Dendritic cell treated with granulocyte-macrophage colony-stimulating factor and Interleukin-4, amounts not matched to agents 40 ng/mL and 50 ng/mL, for 4 days (primary cell): ENCODE data around the gene LRRN2.

ENCODE experiments used
- H3K27ac Mint-ChIP-seq: one replicate; pipeline ENCODE4 v1.8.0; 2022; ENCODE audit warnings: mild to moderate bottlenecking, mixed read lengths
- H3K27me3 Mint-ChIP-seq: one replicate; pipeline ENCODE4 v1.8.0; 2022; ENCODE audit warnings: mild to moderate bottlenecking, mixed read lengths
- H3K36me3 Mint-ChIP-seq: one replicate; pipeline ENCODE4 v1.8.0; 2022; ENCODE audit warnings: low read depth, mixed read lengths
- H3K4me1 Mint-ChIP-seq: one replicate; pipeline ENCODE4 v1.8.0; 2022; ENCODE audit warnings: low read depth, mixed read lengths
- H3K4me3 Mint-ChIP-seq: one replicate; pipeline ENCODE4 v1.8.0; 2022; ENCODE audit warnings: mild to moderate bottlenecking, moderate library complexity, mixed read lengths
- H3K9me3 Mint-ChIP-seq: one replicate; pipeline ENCODE4 v1.8.0; 2022; ENCODE audit warnings: mixed read lengths
- intact Hi-C: fragments of 100-400 bp; cut with micrococcal nuclease; formaldehyde crosslinking; loops from one replicate; pipeline ENCODE4 v1.15.0; 2022

LRRN2 gene

DNA sequence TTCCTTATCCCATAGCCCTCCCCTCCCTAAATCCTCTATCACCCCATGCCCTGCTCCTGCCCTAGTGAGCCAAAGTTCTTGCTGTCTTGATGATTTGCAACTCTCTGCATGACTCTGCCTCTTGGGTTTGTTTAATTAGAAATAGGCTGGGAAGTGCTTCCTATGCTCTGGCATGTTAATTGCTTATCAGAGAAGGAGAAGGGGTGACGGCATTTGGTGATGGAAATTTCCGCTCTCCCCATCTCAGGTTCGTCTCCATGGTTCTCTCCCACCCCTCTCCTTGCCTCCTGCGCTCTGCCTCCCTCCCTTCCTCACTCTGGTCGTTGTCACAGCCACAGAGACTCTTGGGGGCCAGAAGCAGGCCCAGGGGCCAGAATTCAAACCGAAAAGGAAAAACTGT lies 68.9 kb downstream of the LRRN2 start:
- Mint-ChIP-seq H3K4me1 (no peaks in the 10 kb centered on the region), H3K9me3 (no peaks in the 10 kb centered on the region), H3K4me3 (no peak overlapping the region), H3K27me3 (peaks cover 2% of the 10 kb centered on the region), H3K27ac (no peak overlapping the region), H3K36me3 (no peaks in the 10 kb centered on the region)
- intact Hi-C loops: no loop called here

DNA sequence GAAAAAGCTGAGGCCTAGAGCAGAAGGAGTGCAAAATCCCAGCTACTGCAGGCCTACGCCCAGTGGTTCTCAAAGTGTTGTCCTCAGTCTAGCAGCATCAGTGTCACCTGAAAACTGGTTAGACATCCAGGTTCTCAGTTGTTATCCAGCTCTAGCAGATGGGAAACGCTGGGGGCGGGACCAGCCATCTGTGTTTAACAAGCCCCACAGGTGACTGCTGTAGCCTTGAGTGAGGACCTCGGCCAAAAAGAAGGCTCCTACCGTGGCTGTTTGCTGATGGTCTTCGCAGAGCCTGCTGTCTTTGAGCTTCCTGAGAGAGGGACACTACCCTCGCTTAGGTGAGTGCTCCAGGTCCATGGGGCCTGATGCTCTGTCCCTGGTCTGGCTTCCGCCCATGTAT lies 69.7 kb downstream of the LRRN2 start:
- peaks cover 2% of the 10 kb centered on the region for H3K27me3 Mint-ChIP-seq
- no peaks in the 10 kb centered on the region for H3K9me3 Mint-ChIP-seq
- intact Hi-C loops: no loop called here
- no peaks in the 10 kb centered on the region for H3K4me1 Mint-ChIP-seq
- H3K4me3 Mint-ChIP-seq: no peak overlapping the region
- no peaks in the 10 kb centered on the region for H3K36me3 Mint-ChIP-seq
- H3K27ac Mint-ChIP-seq: no peak overlapping the region

GRCh38 chr1:204613636-204614035 lies 71.9 kb downstream of the LRRN2 start:
- Mint-ChIP-seq H3K4me1 (no peaks in the 10 kb centered on the region), H3K27ac (no peak overlapping the region), H3K4me3 (no peak overlapping the region), H3K36me3 (no peaks in the 10 kb centered on the region), H3K9me3 (no peaks in the 10 kb centered on the region), H3K27me3 (peaks cover 5% of the 10 kb centered on the region)
- intact Hi-C loops: no loop called here

- no peak overlapping the region for H3K4me3 Mint-ChIP-seq
- H3K4me1 Mint-ChIP-seq: no peaks in the 10 kb centered on the region
- no peaks in the 10 kb centered on the region for H3K9me3 Mint-ChIP-seq
- no peak overlapping the region for H3K27ac Mint-ChIP-seq
- H3K27me3 Mint-ChIP-seq: peaks cover 13% of the 10 kb centered on the region
- intact Hi-C loops: no loop called here
- no peaks in the 10 kb centered on the region for H3K36me3 Mint-ChIP-seq
Observed at GRCh38 chr1:204612326-204612725, 73.2 kb downstream of the LRRN2 start.

DNA sequence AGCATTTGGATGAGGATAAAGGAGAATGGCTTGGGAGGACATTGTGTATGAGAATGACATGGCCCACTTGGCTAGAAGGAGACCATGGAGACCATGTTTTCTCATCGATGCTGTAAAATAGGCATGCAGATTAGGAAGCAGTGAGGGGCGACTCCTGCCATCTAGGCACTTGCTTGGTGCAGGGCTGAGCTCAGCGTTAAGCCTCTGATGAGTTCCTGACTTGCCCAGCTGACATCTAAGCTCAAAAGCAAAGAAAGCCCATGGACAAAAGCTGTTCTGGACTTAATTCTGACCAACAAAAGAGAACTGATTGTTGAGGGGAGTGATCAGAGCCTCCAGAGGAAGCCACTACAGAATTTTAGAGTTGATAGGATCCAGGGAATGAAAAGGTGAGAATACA lies 74.5 kb downstream of the LRRN2 start:
- Mint-ChIP-seq H3K36me3 (no peaks in the 10 kb centered on the region), H3K4me1 (no peaks in the 10 kb centered on the region), H3K27me3 (peaks cover 16% of the 10 kb centered on the region), H3K27ac (no peak overlapping the region), H3K9me3 (no peaks in the 10 kb centered on the region), H3K4me3 (no peak overlapping the region)
- intact Hi-C loops: no loop called here

DNA sequence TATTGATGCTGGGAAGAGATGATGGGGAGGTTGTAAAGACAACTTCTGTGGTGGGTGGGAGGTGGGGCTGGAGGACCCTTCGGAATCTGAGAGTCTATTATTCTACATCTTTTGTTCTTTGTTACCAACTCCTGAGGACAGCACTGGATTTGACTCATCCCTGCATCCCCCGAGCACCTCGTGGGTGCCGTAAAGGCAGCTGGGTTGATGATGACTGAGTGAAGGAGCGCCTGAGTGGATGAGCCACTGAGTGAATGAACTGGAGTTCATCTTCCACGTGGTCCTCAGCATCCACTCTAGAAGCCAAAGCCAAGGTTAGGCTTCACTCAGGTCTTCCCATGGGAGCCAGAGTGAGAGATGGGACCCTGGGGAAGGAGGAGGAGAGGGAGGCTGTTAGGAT lies 77.6 kb downstream of the LRRN2 start:
- Mint-ChIP-seq H3K4me1 (no peaks in the 10 kb centered on the region), H3K4me3 (no peak overlapping the region), H3K36me3 (no peaks in the 10 kb centered on the region), H3K9me3 (no peaks in the 10 kb centered on the region), H3K27ac (no peak overlapping the region), H3K27me3 (peaks cover 15% of the 10 kb centered on the region)
- intact Hi-C loops: no loop called here

- H3K27me3 Mint-ChIP-seq: peaks cover 15% of the 10 kb centered on the region
- H3K4me1 Mint-ChIP-seq: no peaks in the 10 kb centered on the region
- no peak overlapping the region for H3K27ac Mint-ChIP-seq
- intact Hi-C loops: no loop called here
- H3K4me3 Mint-ChIP-seq: no peak overlapping the region
- no peaks in the 10 kb centered on the region for H3K36me3 Mint-ChIP-seq
- no peaks in the 10 kb centered on the region for H3K9me3 Mint-ChIP-seq
Observed at GRCh38 chr1:204605791-204606190, 79.7 kb downstream of the LRRN2 start.

DNA sequence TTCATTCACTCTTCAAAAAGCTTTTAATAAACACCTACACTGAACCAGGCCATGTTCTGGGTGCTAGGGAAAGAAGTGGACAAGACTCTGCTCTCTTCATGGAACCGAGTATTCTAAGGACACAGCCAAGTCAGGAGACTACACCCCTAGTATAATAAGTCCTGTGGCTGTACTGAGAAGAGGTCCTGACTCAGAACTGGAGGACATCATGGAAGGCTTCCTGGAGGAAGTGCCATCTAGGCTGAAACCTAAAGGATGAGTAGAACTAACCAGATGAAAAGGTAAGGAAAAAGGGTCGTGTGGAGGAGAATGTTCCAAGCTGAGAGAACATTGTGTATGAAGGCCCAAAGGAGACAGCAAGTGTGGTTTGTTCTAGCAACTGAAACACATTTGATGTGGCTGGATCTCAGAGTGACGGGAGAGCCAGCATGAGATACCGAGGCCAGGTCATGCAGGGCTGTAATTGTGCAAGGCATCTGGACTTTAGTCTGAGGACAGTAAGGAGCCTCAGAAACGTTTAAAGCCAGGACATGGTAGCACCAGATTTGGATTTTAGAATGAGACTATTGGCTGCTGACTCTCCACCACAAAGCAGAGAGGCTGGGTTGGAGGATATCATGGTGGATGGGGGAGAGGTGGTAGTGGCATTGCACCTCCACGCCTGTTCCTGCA lies 82.5 kb downstream of the LRRN2 start:
- H3K27me3 Mint-ChIP-seq: peaks cover 11% of the 10 kb centered on the region
- peaks cover 4% of the 10 kb centered on the region for H3K4me1 Mint-ChIP-seq
- no peaks in the 10 kb centered on the region for H3K9me3 Mint-ChIP-seq
- intact Hi-C loops: no loop called here
- no peak overlapping the region for H3K27ac Mint-ChIP-seq
- H3K4me3 Mint-ChIP-seq: no peak overlapping the region
- H3K36me3 Mint-ChIP-seq: no peaks in the 10 kb centered on the region

GRCh38 chr1:204602111-204602579 lies 83.4 kb downstream of the LRRN2 start:
- Mint-ChIP-seq H3K27me3 (peaks cover 4% of the 10 kb centered on the region), H3K27ac (no peak overlapping the region), H3K9me3 (no peaks in the 10 kb centered on the region), H3K4me1 (peaks cover 5% of the 10 kb centered on the region), H3K4me3 (no peak overlapping the region), H3K36me3 (no peaks in the 10 kb centered on the region)
- intact Hi-C loops: no loop called here

DNA sequence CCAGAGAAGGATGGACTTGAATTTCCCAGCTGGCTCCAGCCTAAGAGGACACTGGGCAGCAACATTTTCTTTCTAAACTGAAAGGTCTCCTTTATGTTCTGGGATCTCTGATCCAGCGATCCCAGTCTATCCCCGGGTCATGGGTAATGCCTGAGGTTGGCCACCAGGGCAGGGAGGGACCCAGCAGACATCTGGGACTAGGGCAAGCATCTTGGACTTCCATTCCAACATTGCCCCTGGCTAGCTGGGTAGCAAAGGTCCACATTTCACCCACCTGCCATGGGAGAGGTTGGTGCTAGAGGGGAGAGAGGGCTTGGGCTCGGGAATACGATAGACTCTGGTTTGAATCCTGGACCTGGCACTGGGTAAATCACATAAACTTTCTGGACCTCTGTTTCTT lies 84.6 kb downstream of the LRRN2 start:
- H3K4me1 Mint-ChIP-seq: peaks cover 5% of the 10 kb centered on the region
- no peaks in the 10 kb centered on the region for H3K9me3 Mint-ChIP-seq
- H3K27me3 Mint-ChIP-seq: peaks cover under 1% of the 10 kb centered on the region
- H3K36me3 Mint-ChIP-seq: no peaks in the 10 kb centered on the region
- H3K4me3 Mint-ChIP-seq: no peak overlapping the region
- intact Hi-C loops: no loop called here
- no peak overlapping the region for H3K27ac Mint-ChIP-seq

GRCh38 chr1:204600203-204600602 lies 85.3 kb downstream of the LRRN2 start:
- H3K4me1 Mint-ChIP-seq: peaks cover 5% of the 10 kb centered on the region
- intact Hi-C loops: no loop called here
- H3K9me3 Mint-ChIP-seq: no peaks in the 10 kb centered on the region
- H3K27ac Mint-ChIP-seq: no peak overlapping the region
- H3K4me3 Mint-ChIP-seq: no peak overlapping the region
- no peaks in the 10 kb centered on the region for H3K36me3 Mint-ChIP-seq
- no peaks in the 10 kb centered on the region for H3K27me3 Mint-ChIP-seq

- H3K27me3 Mint-ChIP-seq: no peaks in the 10 kb centered on the region
- no peak overlapping the region for H3K27ac Mint-ChIP-seq
- H3K4me1 Mint-ChIP-seq: peaks cover 5% of the 10 kb centered on the region
- intact Hi-C loops: no loop called here
- no peak overlapping the region for H3K4me3 Mint-ChIP-seq
- H3K36me3 Mint-ChIP-seq: no peaks in the 10 kb centered on the region
- no peaks in the 10 kb centered on the region for H3K9me3 Mint-ChIP-seq
Observed at GRCh38 chr1:204599596-204599995, 85.9 kb downstream of the LRRN2 start.

DNA sequence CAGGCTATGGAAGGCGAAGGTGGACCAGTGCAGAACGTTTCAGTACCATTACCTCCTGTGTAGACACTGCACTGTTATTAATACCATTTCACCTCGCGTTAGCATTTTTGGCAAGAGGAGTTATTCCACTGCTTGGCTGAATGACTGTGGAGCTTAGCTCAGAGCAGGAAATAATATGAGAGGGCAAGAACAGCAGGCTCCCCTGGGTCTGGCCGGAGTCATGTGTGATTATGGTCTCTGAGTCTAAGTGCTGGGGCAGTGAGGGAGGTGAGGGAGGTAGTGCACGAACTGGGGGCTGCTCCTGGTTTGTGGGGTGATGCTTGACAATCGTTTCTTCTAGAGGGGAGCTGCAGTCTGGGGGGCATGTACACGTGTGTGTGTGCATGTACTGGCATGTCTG lies 86.4 kb downstream of the LRRN2 start:
- no peaks in the 10 kb centered on the region for H3K9me3 Mint-ChIP-seq
- H3K27ac Mint-ChIP-seq: no peak overlapping the region
- no peaks in the 10 kb centered on the region for H3K27me3 Mint-ChIP-seq
- no peaks in the 10 kb centered on the region for H3K36me3 Mint-ChIP-seq
- peaks cover 5% of the 10 kb centered on the region for H3K4me1 Mint-ChIP-seq
- intact Hi-C loops: no loop called here
- H3K4me3 Mint-ChIP-seq: no peak overlapping the region

DNA sequence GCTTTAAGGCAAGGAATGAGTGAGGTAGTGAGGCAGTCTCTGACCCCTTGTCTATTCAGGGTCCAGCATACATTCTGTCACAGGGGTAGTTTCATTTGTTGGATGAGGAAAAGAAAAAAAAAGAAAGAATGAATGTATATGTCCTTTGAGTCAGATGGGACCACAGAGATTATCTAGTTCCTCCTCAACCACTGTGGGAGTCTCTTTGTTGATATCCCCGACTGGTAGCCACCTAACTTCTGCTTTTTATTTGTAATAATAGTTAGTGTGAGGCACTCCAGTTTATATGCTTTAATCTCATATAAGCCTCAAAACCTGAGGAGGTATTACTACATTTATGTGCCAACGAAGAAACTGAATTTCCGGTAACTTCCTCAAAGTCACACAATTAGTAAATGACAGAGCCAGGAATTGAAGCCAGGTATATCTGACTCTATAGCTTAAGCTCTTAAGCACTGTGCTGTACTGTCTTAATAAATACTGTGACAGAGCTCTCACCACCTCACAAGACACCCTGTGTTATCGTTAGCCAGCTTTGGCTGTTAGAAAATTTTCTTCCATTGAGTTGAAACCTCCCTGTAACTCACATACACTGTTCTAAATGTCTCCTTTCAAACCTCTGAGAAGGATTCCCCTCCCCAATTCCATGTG lies 87.1 kb downstream of the LRRN2 start:
- H3K4me3 Mint-ChIP-seq: no peak overlapping the region
- H3K27ac Mint-ChIP-seq: no peak overlapping the region
- no peaks in the 10 kb centered on the region for H3K9me3 Mint-ChIP-seq
- intact Hi-C loops: no loop called here
- H3K27me3 Mint-ChIP-seq: no peaks in the 10 kb centered on the region
- H3K4me1 Mint-ChIP-seq: peaks cover 5% of the 10 kb centered on the region
- H3K36me3 Mint-ChIP-seq: no peaks in the 10 kb centered on the region
